Cardiac fibroblast (primary cell): ENCODE measurements around the gene GPX1.
A peak's percentile ranks its signal among the peaks of the same experiment; 100 is the strongest.
"Not testable (repeated sequence)": the region's sequence is repeated elsewhere in the genome, so short reads cannot be mapped to it uniquely, and the experiment has no call there.

Source experiments
- DNase-seq, 2 donors: peaks; one replicate each; pipeline versions ENCODE4 v3.0.0 to v3.0.0-alpha.2; 2010; ENCODE audit warnings: low read depth in 2 of 2
- H3K4me3 ChIP-seq, 2 donors: replicated peaks in 1 of 2; 1 replicate in 1 of 2; 2 replicates in 1 of 2; pipeline ENCODE4 v1.5.1; 2011; ENCODE audit warnings: low read depth in 2 of 2, low read length in 2 of 2, mild to moderate bottlenecking in 2 of 2, moderate library complexity in 1 of 2
- CTCF ChIP-seq: IDR thresholded peaks from one replicate; pipeline ENCODE4 v1.5.1; 2011; ENCODE audit warnings: low read depth, mild to moderate bottlenecking, low read length, inconsistent platforms

The GPX1 gene

GRCh38 chr3:49333091-49333490 lies 25.1 kb downstream of the GPX1 start:
- H3K4me3 ChIP-seq = no peak overlapping the region
- TF ChIP-seq CTCF = no peak
- DNase-seq = peak in 1 of 2 donors; percentile 36

- DNase-seq = peak in 1 of 2 donors; percentile 11
- H3K4me3 ChIP-seq = no peak overlapping the region
- no peak for TF ChIP-seq CTCF
Observed at GRCh38 chr3:49329186-49329585, 29.0 kb downstream of the GPX1 start.

GRCh38 chr3:49328350-49328749 lies 29.8 kb downstream of the GPX1 start:
- not testable (repeated sequence) for H3K4me3 ChIP-seq, DNase-seq

GRCh38 chr3:49327485-49327884 lies 30.7 kb downstream of the GPX1 start:
- no peak overlapping the region for H3K4me3 ChIP-seq
- TF ChIP-seq CTCF = peak; percentile 20
- peak in 1 of 2 donors; percentile 25 for DNase-seq

- DNase-seq = no peak
- no peak overlapping the region for H3K4me3 ChIP-seq
- TF ChIP-seq CTCF = no peak
Observed at GRCh38 chr3:49324768-49325167, 33.4 kb downstream of the GPX1 start.

GRCh38 chr3:49316696-49317457 lies 41.3 kb downstream of the GPX1 start:
- TF ChIP-seq CTCF = no peak
- no peak for DNase-seq

GRCh38 chr3:49313896-49314688 lies 44.1 kb downstream of the GPX1 start:
- no peak for TF ChIP-seq CTCF
- no peak overlapping the region for H3K4me3 ChIP-seq
- DNase-seq = peak; percentile 33 to 85

More at GRCh38 chr3:49316696-49317457, 41.3 kb downstream of the GPX1 start:
- H3K4me3 ChIP-seq = no peak overlapping the region
